HEK293T (cell line): ENCODE results near the gene PLD5.
"Not testable (repeated sequence)": the region's sequence is repeated elsewhere in the genome, so short reads cannot be mapped to it uniquely, and the experiment has no call there.

Experiments
- CTCF ChIA-PET: fragments of 350-600 bp; formaldehyde crosslinking; extraction: SDS; loops from one replicate; lab custom pipeline; 2021; ENCODE audit warnings: antibody characterized with exemption, inconsistent platforms; lab: Yijun Ruan, JAX
- POLR2A ChIA-PET: fragments of 350-600 bp; formaldehyde crosslinking; extraction: SDS; loops from one replicate; lab custom pipeline; 2020; ENCODE audit warnings: antibody characterized with exemption, inconsistent platforms; lab: Yijun Ruan, JAX
- DNase-seq: peaks from one replicate; pipeline ENCODE4 v3.0.0; 2012; ENCODE audit warnings: mixed read lengths; ENCODE audit errors: extremely low spot score
- ARNT ChIP-seq: fragments of 450-650 bp; IDR thresholded peaks from 2 replicates; pipeline ENCODE4 v1.6.1; 2017; ENCODE audit warnings: mild to moderate bottlenecking
- BHLHE40 ChIP-seq: fragments of 450-650 bp; IDR thresholded peaks from 2 replicates; pipeline ENCODE4 v1.6.1; 2016; ENCODE audit warnings: mild to moderate bottlenecking, moderate library complexity, borderline replicate concordance
- CTBP1 ChIP-seq: fragments of 450-650 bp; IDR thresholded peaks from 2 replicates; pipeline ENCODE4 v1.6.1; 2016; ENCODE audit warnings: borderline replicate concordance
- ELF4 ChIP-seq: fragments of 450-650 bp; IDR thresholded peaks from 2 replicates; pipeline ENCODE4 v1.6.1; 2017; ENCODE audit warnings: antibody characterized with exemption
- FOXA1 ChIP-seq: fragments of 450-650 bp; IDR thresholded peaks from 2 replicates; pipeline ENCODE4 v1.6.1; 2016; ENCODE audit warnings: mild to moderate bottlenecking
- FOXK2 ChIP-seq: fragments of 450-650 bp; IDR thresholded peaks from 2 replicates; pipeline ENCODE4 v1.6.1; 2016; ENCODE audit warnings: mild to moderate bottlenecking
- FOXM1 ChIP-seq: fragments of 450-650 bp; IDR thresholded peaks from 2 replicates; pipeline ENCODE4 v1.6.1; 2017; ENCODE audit warnings: mild to moderate bottlenecking, borderline replicate concordance
- HDGF ChIP-seq: fragments of 450-650 bp; IDR thresholded peaks from 2 replicates; pipeline ENCODE4 v1.6.1; 2017; ENCODE audit warnings: antibody characterized with exemption, borderline replicate concordance
- L3MBTL2 ChIP-seq: fragments of 450-650 bp; conservative IDR thresholded peaks from 2 replicates; pipeline ENCODE4 v1.6.1; 2016; ENCODE audit warnings: mild to moderate bottlenecking
- LEF1 ChIP-seq: fragments of 450-650 bp; IDR thresholded peaks from 2 replicates; pipeline ENCODE4 v1.6.1; 2017; ENCODE audit warnings: mild to moderate bottlenecking, borderline replicate concordance
- NFRKB ChIP-seq: fragments of 450-650 bp; IDR thresholded peaks from 2 replicates; pipeline ENCODE4 v1.6.1; 2016; ENCODE audit warnings: mild to moderate bottlenecking, moderate library complexity
- SP1 ChIP-seq: fragments of 450-650 bp; IDR thresholded peaks from 2 replicates; pipeline ENCODE4 v1.6.1; 2017
- SUZ12 ChIP-seq: fragments of 450-650 bp; IDR thresholded peaks from 2 replicates; pipeline ENCODE4 v1.6.1; 2016; ENCODE audit warnings: mild to moderate bottlenecking
- TARDBP ChIP-seq: fragments of 450-650 bp; IDR thresholded peaks from 2 replicates; pipeline ENCODE4 v1.6.1; 2016
- ZNF384 ChIP-seq: fragments of 450-650 bp; IDR thresholded peaks from 2 replicates; pipeline ENCODE4 v1.6.1; 2016
- TF ChIP-seq, protein P1 (sequence below): fragments of 450-650 bp; IDR thresholded peaks from 2 replicates; pipeline ENCODE4 v1.6.1; 2016

PLD5 gene

GRCh38 chr1:242349636-242350035 is 174.9 kb downstream of the PLD5 start:
- ChIA-PET CTCF (no interaction called here), POLR2A (no interaction called here)
- no peak for TF ChIP-seq SP1
- TF ChIP-seq SUZ12 = no peak
- no peak for TF ChIP-seq CTBP1
- TF ChIP-seq NFRKB = no peak
- TF ChIP-seq ARNT = no peak
- no peak for TF ChIP-seq BHLHE40
- TF ChIP-seq FOXA1 = no peak
- no peak for TF ChIP-seq FOXM1
- TF ChIP-seq LEF1 = no peak
- no peak for TF ChIP-seq FOXK2
- TF ChIP-seq L3MBTL2 = no peak
- no peak for DNase-seq

DNA sequence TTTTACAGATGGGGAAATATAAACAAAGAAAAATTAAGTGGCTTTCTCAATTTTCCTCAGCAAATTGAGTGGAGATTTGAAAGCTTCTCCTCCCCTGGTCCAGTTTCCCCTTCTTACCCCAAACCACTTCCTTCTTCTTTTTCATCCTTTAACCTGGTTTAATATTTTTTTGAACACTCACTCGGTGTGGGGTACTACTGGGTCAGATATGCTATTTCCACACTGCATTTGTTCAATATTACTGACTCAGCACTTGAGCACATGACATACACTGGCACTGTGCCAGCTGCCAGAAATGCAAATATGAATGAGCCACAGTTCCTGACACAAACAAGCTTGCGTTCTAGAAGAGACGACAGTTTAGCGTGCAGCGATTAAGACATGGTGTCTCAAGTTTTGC is 193.6 kb downstream of the PLD5 start:
- POLR2A ChIA-PET, CTCF ChIA-PET, DNase-seq: not testable (repeated sequence)

DNA sequence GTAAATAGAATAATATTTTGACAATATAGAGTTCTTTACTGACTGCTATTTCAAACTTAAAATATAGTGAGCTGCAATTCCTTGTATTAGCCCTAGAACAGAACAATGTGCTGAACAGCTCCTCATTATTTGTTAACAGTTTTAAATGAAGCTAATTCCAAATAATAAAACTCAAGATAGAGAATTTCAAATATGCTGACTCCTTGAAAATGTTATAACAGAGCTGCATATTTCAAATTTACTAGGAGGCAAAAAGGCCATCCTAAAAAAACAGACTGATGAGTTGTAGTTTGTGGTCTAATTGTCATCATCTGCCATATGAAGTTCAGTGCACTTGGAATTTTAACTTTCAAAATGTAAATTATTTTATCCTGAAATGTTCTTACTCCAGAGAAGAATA is 197.1 kb downstream of the PLD5 start:
- DNase-seq, POLR2A ChIA-PET, CTCF ChIA-PET: not testable (repeated sequence)

GRCh38 chr1:242321981-242322380 is 202.5 kb downstream of the PLD5 start:
- CTCF ChIA-PET, POLR2A ChIA-PET, DNase-seq: not testable (repeated sequence)

DNA sequence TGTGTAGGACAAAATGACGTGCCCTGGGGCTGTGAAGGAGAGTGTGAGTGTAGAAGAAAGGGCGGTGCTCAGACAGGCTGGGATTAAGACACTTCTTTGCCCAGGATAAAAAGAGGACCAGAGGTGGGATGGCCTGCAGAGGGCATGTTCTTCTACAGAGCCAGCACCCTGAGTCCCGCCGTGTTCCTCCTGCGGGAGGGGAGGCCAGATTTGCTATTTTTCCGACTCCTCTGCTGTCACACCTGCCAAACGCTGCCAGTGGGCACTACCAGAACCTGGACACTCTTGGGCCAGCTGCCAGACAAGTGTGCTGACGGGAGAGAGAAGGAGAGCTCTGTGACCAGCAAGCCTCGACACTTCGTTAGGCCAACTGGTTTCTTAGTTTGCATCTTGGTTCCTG is 206.4 kb downstream of the PLD5 start:
- ChIA-PET POLR2A (no interaction called here), CTCF (no interaction called here)
- DNase-seq = no peak
- TF ChIP-seq HDGF (no peak), ELF4 (no peak), ARNT (no peak), LEF1 (no peak), NFRKB (no peak), FOXM1 (no peak), BHLHE40 (no peak), SUZ12 (no peak), SP1 (no peak), CTBP1 (no peak), L3MBTL2 (no peak), ZNF384 (no peak), FOXK2 (no peak), FOXA1 (no peak), TARDBP (no peak)
- TF ChIP-seq, protein P1, sequence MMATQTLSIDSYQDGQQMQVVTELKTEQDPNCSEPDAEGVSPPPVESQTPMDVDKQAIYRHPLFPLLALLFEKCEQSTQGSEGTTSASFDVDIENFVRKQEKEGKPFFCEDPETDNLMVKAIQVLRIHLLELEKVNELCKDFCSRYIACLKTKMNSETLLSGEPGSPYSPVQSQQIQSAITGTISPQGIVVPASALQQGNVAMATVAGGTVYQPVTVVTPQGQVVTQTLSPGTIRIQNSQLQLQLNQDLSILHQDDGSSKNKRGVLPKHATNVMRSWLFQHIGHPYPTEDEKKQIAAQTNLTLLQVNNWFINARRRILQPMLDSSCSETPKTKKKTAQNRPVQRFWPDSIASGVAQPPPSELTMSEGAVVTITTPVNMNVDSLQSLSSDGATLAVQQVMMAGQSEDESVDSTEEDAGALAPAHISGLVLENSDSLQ = no peak

- DNase-seq, POLR2A ChIA-PET, CTCF ChIA-PET: not testable (repeated sequence)
Measured at GRCh38 chr1:242314865-242315264, 209.6 kb downstream of the PLD5 start.

GRCh38 chr1:242314085-242314649 is 210.3 kb downstream of the PLD5 start:
- CTCF ChIA-PET, POLR2A ChIA-PET: not testable (repeated sequence)

GRCh38 chr1:242308681-242309080 is 215.8 kb downstream of the PLD5 start:
- DNase-seq, POLR2A ChIA-PET, CTCF ChIA-PET: not testable (repeated sequence)

More at GRCh38 chr1:242314085-242314649, 210.3 kb downstream of the PLD5 start:
- not testable (repeated sequence) for DNase-seq

- POLR2A ChIA-PET, DNase-seq, CTCF ChIA-PET: not testable (repeated sequence)
Measured at GRCh38 chr1:242293781-242294180, 230.7 kb downstream of the PLD5 start.

GRCh38 chr1:242288067-242288466 is 236.4 kb downstream of the PLD5 start:
- CTCF ChIA-PET, POLR2A ChIA-PET, DNase-seq: not testable (repeated sequence)

DNA sequence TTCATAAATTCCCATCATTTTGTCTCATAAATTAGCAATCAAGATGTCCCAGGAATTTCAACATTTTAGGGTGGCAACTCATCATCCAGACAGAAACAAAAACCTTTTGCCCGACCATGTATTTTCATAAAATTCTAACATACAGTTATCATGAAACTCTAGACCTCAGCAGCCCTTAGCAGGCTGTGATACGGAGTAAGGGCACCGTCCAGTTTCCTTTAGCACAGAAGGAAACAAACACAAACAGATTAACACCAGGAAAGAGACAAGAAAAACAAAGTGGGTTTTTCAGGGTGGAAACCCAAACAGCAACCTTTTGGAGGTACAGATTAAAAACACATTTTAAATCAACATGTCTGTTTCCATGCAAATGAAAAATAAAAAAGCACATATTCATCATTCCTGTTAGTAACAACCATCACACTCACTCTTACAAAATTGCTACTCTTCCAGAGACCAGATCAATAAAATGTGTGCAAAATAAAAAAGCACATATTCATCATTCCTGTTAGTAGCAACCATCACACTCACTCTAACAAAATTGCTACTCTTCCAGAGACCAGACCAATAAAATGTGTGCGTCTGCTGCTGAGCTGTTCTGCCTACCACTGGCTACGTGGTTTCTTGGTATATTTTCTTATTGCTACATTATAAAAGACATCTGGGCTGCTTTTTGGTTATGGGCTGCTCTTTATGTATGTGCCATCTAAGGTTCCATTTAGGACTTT is 241.6 kb downstream of the PLD5 start:
- DNase-seq, POLR2A ChIA-PET, CTCF ChIA-PET: not testable (repeated sequence)

DNA sequence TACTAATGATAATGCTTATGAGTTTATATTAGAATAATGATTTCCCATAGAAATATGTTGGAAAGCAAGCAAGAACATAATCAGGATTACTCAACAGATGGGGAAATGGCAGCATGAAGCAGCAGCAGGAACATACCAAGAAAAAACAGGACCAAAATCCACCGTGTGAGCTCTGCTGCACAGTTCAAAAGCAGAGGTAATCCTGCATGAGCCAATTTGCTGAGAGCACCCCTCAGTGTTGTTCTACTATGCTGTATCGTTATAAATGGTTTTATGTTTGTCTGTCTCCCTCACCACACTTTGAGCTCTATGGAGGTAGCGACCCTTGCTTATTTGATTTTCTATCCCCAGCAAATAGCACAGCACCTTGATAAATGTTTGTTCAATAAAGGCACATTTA is 246.1 kb downstream of the PLD5 start:
- DNase-seq, CTCF ChIA-PET, POLR2A ChIA-PET: not testable (repeated sequence)

- CTCF ChIA-PET, POLR2A ChIA-PET, DNase-seq: not testable (repeated sequence)
Measured at GRCh38 chr1:242276769-242277168, 247.7 kb downstream of the PLD5 start.

DNA sequence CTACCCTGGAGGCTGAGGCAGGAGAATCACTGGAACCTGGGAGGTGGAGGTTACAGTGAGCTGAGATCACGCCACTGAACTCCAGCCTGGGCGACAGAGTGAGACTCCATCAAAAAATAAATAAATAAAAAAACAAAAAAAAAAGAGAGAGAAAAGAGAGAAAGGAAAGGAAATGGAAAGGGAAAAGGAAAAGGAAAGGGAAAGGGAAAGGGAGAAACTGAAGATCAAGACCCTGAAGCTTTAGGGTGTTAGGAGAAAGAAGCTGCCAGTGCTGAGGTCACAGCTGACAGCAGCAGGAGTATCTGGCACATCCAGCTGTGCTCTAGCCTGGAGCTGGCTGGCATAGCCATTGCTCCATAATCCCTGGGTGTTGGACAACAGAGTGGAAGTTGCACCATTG is 257.5 kb downstream of the PLD5 start:
- POLR2A ChIA-PET, DNase-seq, CTCF ChIA-PET: not testable (repeated sequence)

- CTCF ChIA-PET, DNase-seq, POLR2A ChIA-PET: not testable (repeated sequence)
Measured at GRCh38 chr1:242264419-242264818, 260.1 kb downstream of the PLD5 start.
